Upper lobe of left lung (tissue), 6 donors: Measurements from ENCODE around the gene DDHD1. TPM values are rescaled to one million over a fixed set of nuclear protein-coding genes. Genes with fewer than 3 reads are reported as not detected.
"Not testable (repeated sequence)": the region's sequence is repeated elsewhere in the genome, so short reads cannot be mapped to it uniquely, and the experiment has no call there.

Source experiments
- ATAC-seq, 2 donors: fragments of 200-7000 bp; cut with Tn5 transposase; one replicate each; pipeline ENCODE4 v1.9.1; 2022; ENCODE audit warnings: mild to moderate bottlenecking in 2 of 2, moderate library complexity in 2 of 2; ENCODE audit not compliant: low FRiP score in 2 of 2
- DNase-seq, 2 donors: peaks; one replicate each; pipeline ENCODE4 v3.0.0-alpha.2; 2019 to 2020
- H3K27ac ChIP-seq, 4 donors: fragments of 200-600 bp; sonication (generic); one replicate each; pipeline ENCODE4 v1.5.1; 2016 to 2019
- H3K27me3 ChIP-seq, 4 donors: fragments of 200-600 bp; sonication (generic); one replicate each; pipeline ENCODE4 v1.5.1; 2017 to 2019
- H3K36me3 ChIP-seq, 4 donors: fragments of 200-600 bp; sonication (generic); one replicate each; pipeline ENCODE4 v1.5.1; 2016 to 2019
- H3K4me1 ChIP-seq, 4 donors: fragments of 200-600 bp; sonication (generic); one replicate each; pipeline ENCODE4 v1.5.1; 2018 to 2019
- H3K4me3 ChIP-seq, 4 donors: fragments of 200-600 bp; sonication (generic); one replicate each; pipeline ENCODE4 v1.5.1; 2017 to 2019; ENCODE audit warnings: mild to moderate bottlenecking in 2 of 4, moderate library complexity in 1 of 4
- H3K9me3 ChIP-seq, 4 donors: fragments of 200-600 bp; sonication (generic); one replicate each; pipeline ENCODE4 v1.5.1; 2018 to 2019
- EP300 ChIP-seq, 4 donors: sonication (generic); formaldehyde crosslinking; IDR thresholded peaks; one replicate each; pipeline ENCODE4 v1.5.1; 2017; ENCODE audit warnings: antibody characterized with exemption in 4 of 4, control low read depth in 2 of 4
- POLR2A ChIP-seq, 4 donors: fragments of 450-650 bp; IDR thresholded peaks; one replicate each; pipeline ENCODE4 v1.5.1; 2016 to 2017; ENCODE audit warnings: antibody characterized with exemption in 4 of 4, mild to moderate bottlenecking in 2 of 4
- POLR2AphosphoS5 ChIP-seq, 2 donors: sonication (generic); formaldehyde crosslinking; IDR thresholded peaks; one replicate each; pipeline ENCODE4 v1.5.1; 2017; ENCODE audit warnings: antibody characterized with exemption in 2 of 2
- WGBS, 2 donors: methylation state at CpG; one replicate each; pipeline ENCODE4 v1.1.5; 2017 to 2018; 5-methylcytosine and 5-hydroxymethylcytosine counted together
- total RNA-seq, 6 donors: library from RNA; depleted of rRNA in 4 of 6; stranded (reverse); fragments of >200 nt in 4 of 6; gene quantifications; one replicate each; pipeline versions ENCODE4 v1.1.0 to v1.2.1, GENCODE V29; 2016 to 2021
- TF ChIP-seq, protein P1 (sequence below), 6 experiments: fragments of 450-650 bp in 4 of 6; fragments of 200-600 bp in 2 of 6; sonication (generic) in 2 of 6; IDR thresholded peaks; one replicate each; pipeline ENCODE4 v1.5.1; 2016 to 2019; ENCODE audit warnings: antibody characterized with exemption in 6 of 6
- donor health status: DM: no; HTN: no; CAD: no; lungs with moderate emphysema.
- donor health status: DM: no; HTN: yes; CAD: no; lungs with severe emphysema.

Gene DDHD1
- total RNA-seq, 6 donors from 2014 or later: 18.4 to 30.8 (median 25.8) TPM

DNA sequence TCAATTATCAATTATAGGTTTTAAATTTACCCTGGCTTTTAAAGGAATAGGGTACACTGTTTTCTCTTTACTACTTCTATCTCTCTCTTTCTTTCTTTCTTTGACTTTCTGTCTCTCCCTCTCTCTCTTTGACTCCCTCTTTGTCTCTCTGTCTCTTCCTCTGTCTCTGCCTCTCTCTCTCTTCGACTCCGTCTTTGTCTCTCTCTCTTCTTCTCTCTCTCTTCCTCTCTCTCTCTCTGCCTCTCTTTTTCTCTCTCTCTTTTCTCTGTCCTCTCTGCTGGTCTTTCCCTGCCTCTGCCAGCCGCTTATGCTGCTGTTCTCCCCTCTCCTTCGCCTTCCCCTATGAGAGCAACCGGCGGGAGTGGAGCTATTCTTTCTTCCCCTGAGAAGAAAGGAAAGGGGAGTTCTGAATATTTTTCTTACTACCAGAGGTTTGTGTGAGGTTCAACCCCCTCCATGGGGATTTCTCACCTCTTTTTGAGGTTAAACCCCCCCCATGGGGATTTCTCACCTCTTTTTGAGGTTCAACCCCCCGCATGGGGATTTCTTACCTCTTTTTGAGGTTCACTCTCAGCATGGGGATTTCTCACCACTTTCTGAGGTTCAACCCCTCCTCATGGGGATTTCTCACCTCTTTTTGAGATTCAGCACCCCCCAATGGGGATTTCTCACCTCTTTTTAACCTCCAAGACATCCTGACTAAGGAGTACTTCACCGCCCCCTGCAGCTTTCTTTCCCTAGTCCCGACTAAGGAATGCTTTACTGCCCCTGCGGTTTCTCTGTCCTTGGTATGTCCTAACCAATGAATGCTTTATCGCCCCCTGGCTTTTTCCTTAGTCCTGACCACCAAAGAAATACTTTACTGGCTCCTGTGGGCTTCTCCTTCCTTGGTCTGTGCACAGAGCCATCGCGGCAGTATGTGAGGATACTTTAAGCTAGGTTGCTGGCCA lies 27.4 kb upstream of the DDHD1 start:
- ATAC-seq (no peak), DNase-seq (no peak)
- Histone ChIP-seq H3K4me1 (peaks cover 0 to 4% (median 0%) of the 10 kb centered on the region in 4 donors), H3K36me3 (no peaks in the 10 kb centered on the region), H3K9me3 (no peaks in the 10 kb centered on the region), H3K27me3 (no peaks in the 10 kb centered on the region), H3K27ac (no peak overlapping the region), H3K4me3 (no peak overlapping the region)
- 88 to 89% methylated on average over 13 of the region's 13 CpGs for WGBS, 2 donors
- TF ChIP-seq POLR2A (IDR thresholded peaks at IDR 0.05): no peak
- TF ChIP-seq, protein P1, sequence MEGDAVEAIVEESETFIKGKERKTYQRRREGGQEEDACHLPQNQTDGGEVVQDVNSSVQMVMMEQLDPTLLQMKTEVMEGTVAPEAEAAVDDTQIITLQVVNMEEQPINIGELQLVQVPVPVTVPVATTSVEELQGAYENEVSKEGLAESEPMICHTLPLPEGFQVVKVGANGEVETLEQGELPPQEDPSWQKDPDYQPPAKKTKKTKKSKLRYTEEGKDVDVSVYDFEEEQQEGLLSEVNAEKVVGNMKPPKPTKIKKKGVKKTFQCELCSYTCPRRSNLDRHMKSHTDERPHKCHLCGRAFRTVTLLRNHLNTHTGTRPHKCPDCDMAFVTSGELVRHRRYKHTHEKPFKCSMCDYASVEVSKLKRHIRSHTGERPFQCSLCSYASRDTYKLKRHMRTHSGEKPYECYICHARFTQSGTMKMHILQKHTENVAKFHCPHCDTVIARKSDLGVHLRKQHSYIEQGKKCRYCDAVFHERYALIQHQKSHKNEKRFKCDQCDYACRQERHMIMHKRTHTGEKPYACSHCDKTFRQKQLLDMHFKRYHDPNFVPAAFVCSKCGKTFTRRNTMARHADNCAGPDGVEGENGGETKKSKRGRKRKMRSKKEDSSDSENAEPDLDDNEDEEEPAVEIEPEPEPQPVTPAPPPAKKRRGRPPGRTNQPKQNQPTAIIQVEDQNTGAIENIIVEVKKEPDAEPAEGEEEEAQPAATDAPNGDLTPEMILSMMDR (IDR thresholded peaks at IDR 0.05): peak in 1 of 6 experiments; percentile 11

DNA sequence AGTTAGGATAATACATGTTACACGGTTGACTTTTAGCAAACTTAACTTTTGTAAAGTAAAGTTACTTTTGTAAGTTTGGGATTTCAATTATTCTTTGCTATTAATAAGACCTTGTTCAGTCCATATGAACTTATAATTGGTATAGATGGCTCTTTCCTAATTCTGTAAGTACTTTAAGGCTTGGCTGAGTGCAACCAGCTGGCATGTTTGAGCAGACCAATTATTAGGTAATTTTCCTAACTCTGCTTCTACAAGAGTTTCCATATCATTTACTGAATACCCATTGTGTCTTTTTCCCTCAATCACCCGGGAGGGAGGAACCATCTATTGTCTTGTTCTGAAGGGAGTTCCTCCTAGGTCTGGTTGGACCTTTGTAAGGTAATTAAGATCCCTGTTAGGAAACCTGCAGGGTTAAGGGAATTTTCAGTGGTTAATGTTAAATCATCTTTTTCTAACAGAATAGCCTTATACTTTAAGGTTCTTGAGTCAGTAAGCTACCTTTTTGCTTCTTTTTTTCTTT lies 26.4 kb upstream of the DDHD1 start:
- H3K4me3 ChIP-seq, DNase-seq, ATAC-seq, H3K4me1 ChIP-seq, H3K27me3 ChIP-seq, H3K27ac ChIP-seq, H3K36me3 ChIP-seq, H3K9me3 ChIP-seq: not testable (repeated sequence)
- WGBS, 2 donors: 56 to 72% methylated on average over 2 of the region's 2 CpGs

DNA sequence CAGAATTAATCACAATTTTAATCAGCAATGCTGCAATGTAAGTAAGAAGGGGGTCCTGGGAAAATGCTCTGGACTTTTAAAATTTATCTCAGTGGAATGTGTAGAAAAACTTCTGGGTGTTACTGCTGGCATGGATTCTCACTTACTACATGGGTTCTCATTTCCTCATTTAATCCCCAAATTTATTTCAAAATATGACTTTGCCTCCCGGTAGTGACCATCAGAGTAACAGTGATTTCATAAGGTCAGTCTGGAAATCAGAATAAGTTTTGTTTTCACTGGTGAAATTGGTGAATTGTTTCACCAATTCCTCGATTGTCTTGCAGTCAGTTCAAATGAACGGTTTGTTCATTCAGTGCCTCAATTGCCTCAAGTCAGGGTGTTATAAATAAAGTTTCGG lies 22.3 kb upstream of the DDHD1 start:
- Histone ChIP-seq H3K27ac (no peak overlapping the region), H3K36me3 (no peaks in the 10 kb centered on the region), H3K9me3 (no peaks in the 10 kb centered on the region), H3K27me3 (no peaks in the 10 kb centered on the region), H3K4me1 (no peaks in the 10 kb centered on the region), H3K4me3 (no peak overlapping the region)
- 78 to 81% methylated on average over 4 of the region's 4 CpGs for WGBS, 2 donors
- ATAC-seq: no peak
- no peak for DNase-seq
- TF ChIP-seq, protein P1 (IDR thresholded peaks at IDR 0.05): no peak
- no peak for TF ChIP-seq EP300 (IDR thresholded peaks at IDR 0.05)
- no peak for TF ChIP-seq POLR2AphosphoS5 (IDR thresholded peaks at IDR 0.05)
- no peak for TF ChIP-seq POLR2A (IDR thresholded peaks at IDR 0.05)

DNA sequence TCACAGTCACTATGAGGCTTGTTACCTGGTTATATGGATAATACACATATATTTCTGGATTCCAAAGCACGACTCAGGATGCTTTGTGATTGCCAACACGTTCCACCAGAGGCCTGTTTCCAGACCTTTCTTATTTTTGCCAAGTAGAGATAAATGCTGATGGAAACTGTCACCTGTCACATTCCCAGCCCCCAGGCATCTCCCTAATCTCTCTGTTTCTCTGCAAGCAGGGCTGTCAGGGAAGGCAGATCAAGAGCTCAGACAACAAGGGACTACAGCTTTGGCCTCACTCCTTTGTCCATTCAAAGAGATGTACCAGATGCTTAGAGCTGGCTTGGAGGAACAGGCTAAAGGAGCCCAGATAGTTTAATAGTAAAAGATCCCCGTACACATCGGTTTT lies 21.8 kb upstream of the DDHD1 start:
- H3K4me3 ChIP-seq: no peak overlapping the region
- no peaks in the 10 kb centered on the region for H3K27me3 ChIP-seq
- H3K9me3 ChIP-seq: no peaks in the 10 kb centered on the region
- WGBS, 2 donors: 79 to 93% methylated on average over 4 of the region's 4 CpGs
- H3K27ac ChIP-seq: no peak overlapping the region
- no peaks in the 10 kb centered on the region for H3K4me1 ChIP-seq
- TF ChIP-seq, protein P1 (IDR thresholded peaks at IDR 0.05): no peak
- TF ChIP-seq EP300 (IDR thresholded peaks at IDR 0.05) (no peak), POLR2A (IDR thresholded peaks at IDR 0.05) (no peak), POLR2AphosphoS5 (IDR thresholded peaks at IDR 0.05) (no peak)
- no peak for ATAC-seq
- no peak for DNase-seq
- no peaks in the 10 kb centered on the region for H3K36me3 ChIP-seq

DNA sequence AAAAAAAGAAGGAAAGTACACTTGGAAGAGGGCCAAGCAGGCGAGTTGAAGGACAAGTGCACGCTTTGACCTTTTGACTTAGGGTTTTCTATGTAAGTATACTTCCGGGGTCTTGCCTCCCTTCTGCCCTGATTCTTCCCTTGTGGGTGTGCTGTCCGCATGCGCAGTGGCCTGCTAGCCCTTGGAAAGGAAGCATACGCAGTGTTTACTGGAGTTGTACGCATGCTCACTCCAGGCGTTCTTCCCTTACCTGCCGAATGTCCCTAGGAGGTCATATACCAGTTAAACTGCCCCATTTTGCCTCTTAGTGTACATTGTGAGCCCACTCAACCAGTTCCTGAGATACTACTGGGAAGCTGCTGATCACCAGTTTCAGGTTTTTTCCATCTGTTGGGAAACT lies 15.7 kb upstream of the DDHD1 start:
- Histone ChIP-seq H3K27ac (no peak overlapping the region), H3K9me3 (no peaks in the 10 kb centered on the region), H3K36me3 (no peaks in the 10 kb centered on the region), H3K27me3 (no peaks in the 10 kb centered on the region), H3K4me3 (no peak overlapping the region), H3K4me1 (peaks cover 0 to 7% (median 2%) of the 10 kb centered on the region in 4 donors)
- no peak for DNase-seq
- no peak for ATAC-seq
- TF ChIP-seq, protein P1 (IDR thresholded peaks at IDR 0.05): no peak
- TF ChIP-seq POLR2A (IDR thresholded peaks at IDR 0.05) (no peak), POLR2AphosphoS5 (IDR thresholded peaks at IDR 0.05) (no peak)
- 91 to 92% methylated on average over 9 of the region's 9 CpGs for WGBS, 2 donors
